NCI-H2107 (cell line): ENCODE data around the gene MARK1.

Experiments used
- DNase-seq: peaks from one replicate; lab custom pipeline; 2025; lab: John Stamatoyannopoulos, UW

MARK1 gene

DNA sequence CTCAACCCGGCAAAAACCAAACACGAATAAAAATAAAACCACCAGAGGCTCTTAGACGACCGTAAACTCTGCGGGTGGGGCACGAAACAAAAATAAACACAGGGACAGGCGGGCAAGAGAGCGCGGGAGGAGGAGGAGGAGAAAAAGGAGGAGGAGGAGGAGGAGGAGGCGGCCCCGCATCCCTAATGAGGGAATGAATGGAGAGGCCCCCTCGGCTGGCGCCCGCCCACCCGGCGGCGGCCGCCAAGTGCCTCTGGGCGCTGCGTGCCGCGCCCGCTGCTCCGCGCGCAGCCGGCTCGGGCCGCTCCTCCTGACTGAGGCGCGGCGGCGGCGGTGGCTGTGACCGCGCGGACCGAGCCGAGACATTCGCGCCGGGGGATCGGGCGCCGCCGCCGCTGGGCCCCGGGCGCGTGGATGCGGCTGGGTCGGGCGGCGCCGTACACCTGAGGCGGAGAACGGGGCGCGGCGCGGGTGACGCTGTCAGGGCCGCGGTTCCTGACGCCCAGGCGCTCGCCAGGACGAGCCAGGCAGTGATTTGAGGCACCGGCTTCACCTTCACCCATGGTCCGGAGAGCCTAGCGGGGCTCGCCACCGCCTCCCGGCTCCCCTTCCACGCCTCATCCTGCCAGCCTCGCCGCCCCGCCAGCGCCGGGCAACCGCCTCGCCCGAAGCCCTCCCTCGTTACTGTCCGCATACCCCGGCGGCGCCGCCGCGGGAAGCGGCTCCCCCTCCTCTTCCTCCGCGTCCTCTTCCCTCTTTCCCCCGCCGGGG, at the start of gene MARK1:
Gene MARK1, plus strand, starts transcription at position 229 of the 771 bp plus-strand sequence. CDS start 687 bp downstream, outside the sequence.
- DNase-seq: peak; percentile 61

GRCh38 chr1:220483700-220484099, 44.2 kb upstream of the MARK1 start:
- no peak for DNase-seq

DNA sequence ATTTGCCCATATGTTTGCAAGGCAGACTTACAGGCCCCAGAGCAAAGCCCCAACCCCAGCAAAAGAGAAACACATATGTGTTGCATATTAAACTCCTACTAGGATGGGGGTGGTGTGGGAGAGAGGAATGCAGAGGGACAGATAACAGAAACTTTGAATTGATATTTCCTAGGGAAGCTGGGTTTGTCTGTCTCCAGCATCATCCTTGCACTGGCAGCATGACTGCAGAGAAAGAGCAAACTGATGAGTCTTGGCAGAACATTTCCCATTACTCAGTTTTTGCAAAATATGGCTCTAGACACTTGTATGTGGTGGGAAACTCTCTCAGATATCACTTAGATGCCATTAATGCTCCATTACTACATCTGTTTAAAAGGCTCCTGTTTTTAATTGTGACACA, 43.8 kb upstream of the MARK1 start:
- DNase-seq: no peak

- DNase-seq: no peak
These were observed 42.8 kb upstream of the MARK1 start for GRCh38 chr1:220485131-220485530.

DNA sequence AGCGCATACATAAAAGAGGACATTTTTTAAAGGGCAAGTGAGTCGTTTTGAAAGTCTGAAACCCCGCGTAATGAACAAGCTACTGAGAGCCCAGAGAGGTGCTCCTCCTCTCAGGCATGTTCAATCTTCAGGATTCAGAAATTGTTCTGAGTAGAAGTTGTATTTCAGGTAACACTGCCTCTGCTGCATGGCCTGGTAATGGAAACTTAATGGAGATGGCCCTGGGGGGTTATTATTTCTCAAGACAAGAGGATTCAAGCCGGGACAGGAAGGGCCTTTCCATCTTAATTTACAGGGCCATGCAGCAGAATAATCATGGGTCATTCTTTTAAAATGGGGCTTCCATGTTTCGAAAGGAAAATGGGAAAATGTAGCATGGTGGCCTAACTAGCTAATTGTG, 42.1 kb upstream of the MARK1 start:
- DNase-seq: no peak

DNA sequence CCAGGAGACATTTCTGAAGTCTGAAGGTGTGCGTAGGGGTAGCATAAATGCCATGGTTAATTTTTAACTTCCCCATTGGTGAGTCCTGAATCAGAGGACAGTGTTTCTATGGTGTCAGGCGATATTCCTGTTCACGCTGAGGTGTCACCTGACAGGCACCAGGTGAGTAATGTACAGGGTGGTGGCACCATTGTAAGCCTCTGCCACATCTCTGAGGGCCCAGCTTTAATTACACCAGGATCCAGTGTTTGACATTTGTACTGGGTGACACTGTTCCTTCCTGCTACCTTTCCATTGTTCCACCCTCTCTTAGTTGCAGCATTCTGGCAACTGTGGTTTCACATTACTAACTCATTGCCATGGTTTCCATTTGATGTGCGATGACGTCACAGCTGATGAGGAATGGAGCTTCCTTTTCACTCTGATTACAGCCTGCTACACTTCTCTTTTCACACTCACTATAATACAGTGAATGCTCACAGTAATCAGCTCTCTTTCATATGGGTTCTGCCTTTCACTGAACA, 40.6 kb upstream of the MARK1 start:
- DNase-seq: peak; percentile 74

- no peak for DNase-seq
These were observed 36.0 kb upstream of the MARK1 start for GRCh38 chr1:220491891-220492290.

GRCh38 chr1:220497220-220497947, 30.6 kb upstream of the MARK1 start:
- DNase-seq: no peak

DNA sequence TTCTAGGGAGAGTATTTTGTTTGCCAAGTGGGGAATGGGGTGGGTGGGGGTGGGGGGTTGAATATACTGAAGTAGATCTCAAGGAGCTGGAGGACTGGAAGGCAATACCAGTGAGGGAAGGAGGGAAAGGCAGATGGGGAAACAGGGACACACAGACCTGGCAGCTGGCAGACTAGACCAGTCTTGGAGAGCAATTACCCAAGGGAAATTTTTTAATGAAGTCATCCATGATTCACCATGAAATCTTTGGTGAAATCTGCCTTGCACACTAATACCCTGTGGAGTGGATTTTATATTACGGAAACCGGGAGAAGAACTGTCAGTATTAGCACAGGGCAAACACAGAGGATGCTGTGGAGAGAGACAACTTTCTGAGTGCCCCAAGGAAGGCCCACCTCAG, 29.7 kb upstream of the MARK1 start:
- no peak for DNase-seq

DNA sequence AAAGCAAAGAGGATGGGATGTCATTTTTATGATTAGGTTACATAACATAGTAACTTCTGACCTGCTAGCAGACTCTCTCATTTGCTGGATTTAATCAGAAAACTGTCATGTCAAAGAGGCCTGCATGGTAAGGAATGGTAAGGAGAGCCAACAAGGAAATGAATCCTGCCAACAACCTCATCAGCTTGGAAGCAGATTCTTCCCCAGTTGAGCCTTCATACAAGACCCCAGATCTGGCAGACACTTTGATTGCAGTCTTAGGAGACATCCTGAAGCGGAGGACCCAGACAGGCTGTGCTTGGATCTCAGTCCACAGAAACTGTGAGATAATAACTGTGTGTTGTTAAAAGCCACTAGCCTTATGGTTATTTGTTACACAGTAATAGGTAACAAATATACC, 27.6 kb upstream of the MARK1 start:
- no peak for DNase-seq

- DNase-seq: no peak
These were observed 23.6 kb upstream of the MARK1 start for GRCh38 chr1:220504329-220504728.

GRCh38 chr1:220507085-220507484, 20.9 kb upstream of the MARK1 start:
- DNase-seq: no peak

- no peak for DNase-seq
These were observed 16.8 kb upstream of the MARK1 start for GRCh38 chr1:220511179-220511578.

- no peak for DNase-seq
These were observed 16.2 kb upstream of the MARK1 start for GRCh38 chr1:220511785-220512184.

DNA sequence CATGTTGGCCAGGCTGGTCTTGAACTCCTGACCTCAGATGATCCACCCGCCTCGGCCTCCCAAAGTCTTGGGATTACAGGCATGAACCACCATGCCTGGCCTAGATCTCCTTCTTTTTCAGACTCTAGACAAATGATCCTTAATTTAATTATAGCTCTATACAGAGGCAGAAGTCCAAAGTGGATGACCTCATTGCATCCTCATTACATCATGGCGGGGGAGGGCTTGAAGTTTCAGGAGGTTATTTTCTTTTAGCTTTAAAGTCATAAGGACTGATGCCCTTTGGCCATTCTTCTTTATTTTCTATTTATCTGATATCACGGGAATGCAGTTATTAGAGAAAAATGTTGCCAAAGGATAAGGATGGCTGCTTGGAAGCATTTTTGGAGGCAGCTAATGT, 14.1 kb upstream of the MARK1 start:
- no peak for DNase-seq

DNA sequence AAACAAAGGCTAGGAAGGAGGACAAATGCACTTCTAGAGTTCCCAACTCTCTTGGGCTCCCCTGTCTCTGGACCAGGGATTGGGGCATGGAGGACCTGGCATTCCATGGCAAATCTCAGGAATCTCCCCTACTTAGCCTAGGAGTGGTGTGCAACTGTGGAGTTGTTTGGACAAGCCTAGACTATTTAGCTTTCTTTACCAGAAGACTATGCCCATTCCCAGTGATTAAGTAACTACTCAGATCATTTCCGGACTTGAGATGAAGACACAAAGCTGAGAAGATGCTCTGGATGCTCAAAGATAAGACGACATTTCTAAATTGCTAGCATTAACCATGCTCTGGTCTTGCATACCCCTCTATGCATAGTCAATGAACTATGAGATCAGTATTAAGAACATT, 13.7 kb upstream of the MARK1 start:
- no peak for DNase-seq

- no peak for DNase-seq
These were observed 11.8 kb upstream of the MARK1 start for GRCh38 chr1:220516014-220516721.

DNA sequence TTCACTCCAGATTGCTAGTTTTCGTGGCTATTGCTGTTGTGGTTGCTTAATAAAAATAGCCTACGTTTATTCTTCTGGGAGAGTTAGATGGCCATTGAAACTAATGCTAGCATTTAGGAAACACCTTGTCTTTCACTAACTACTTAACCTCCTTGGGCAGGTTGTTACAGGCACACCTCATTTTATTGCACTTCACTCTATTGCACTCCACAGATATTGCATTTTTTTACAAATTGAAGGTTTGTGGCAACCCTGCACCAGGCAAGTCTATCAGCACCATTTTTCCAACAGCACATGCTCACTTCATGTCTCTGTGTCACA, 11.3 kb upstream of the MARK1 start:
- DNase-seq: no peak

- DNase-seq: peak; percentile 43
These were observed 6.2 kb upstream of the MARK1 start for GRCh38 chr1:220521778-220522177.

DNA sequence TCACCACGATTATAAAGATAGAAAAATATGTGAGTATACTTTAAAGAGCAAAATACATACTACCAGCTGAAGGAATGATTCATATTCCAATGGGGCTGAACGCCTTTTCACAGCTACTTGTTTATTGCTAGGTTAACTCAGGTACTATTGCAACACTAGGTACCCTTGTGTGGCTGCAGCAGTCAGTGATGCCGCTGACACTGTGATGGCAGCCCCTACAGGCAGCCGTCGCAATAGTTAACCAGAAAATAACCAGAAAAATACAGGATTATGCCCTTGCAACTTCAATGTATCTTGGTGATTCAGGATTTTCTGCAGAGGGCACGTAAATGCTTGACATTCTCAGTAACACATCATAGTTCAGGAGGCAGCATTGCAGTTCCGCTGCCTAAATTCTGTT, 1.6 kb upstream of the MARK1 start:
- DNase-seq: no peak

GRCh38 chr1:220527279-220527907, 543 bp upstream of the MARK1 start:
- peak; percentile 35 for DNase-seq
